GM21576 (cell line): Measurements from ENCODE around the gene PI16.
"Not testable (repeated sequence)": the region's sequence is repeated elsewhere in the genome, so short reads cannot be mapped to it uniquely, and the experiment has no call there.

Experiments
- ATAC-seq: cut with Tn5 transposase; IDR thresholded peaks from one replicate; pipeline ENCODE4 v1.9.1; 2021; ENCODE audit warnings: mild to moderate bottlenecking, moderate library complexity; ENCODE audit not compliant: unreplicated experiment

The PI16 gene

GRCh38 chr6:36927691-36928546 is 26.6 kb upstream of the PI16 start:
- no peak for ATAC-seq

DNA sequence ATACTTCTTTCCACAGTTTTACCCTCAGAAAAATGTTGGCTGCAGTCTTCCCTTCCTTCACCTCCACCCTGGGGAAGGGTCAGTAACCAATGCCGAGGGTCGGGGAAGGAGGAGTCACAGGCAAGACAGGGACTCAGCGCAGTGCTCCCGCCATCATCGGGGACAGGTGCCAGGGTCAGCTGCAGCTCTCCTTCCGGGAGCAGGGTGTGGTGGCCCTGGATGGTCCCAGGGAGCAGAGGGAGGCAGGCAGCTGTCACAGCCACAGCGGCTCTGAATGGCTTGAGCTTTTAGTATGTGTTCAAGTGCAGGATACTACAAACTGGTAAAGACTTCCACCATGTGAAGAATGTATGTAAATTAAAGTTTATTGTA is 26.0 kb upstream of the PI16 start:
- ATAC-seq = no peak

DNA sequence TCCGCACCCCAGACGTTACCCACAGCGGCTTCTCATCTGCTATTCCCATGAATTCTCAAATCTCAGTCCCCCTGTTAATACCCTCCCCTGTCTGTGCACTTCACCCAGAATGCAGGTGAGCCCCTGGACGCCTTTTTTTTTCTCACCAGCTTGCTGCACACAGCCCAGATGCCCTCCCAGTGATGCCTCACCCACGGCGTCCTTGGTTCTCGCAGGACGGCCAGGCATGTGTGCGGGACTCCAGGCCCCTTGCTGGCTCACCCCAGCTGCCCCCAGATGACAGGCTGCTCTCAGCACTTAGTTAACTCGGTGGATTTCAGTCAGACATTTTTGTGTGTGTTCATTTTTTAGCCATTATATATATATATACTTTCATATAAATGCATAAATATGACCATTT is 25.4 kb upstream of the PI16 start:
- ATAC-seq = no peak

DNA sequence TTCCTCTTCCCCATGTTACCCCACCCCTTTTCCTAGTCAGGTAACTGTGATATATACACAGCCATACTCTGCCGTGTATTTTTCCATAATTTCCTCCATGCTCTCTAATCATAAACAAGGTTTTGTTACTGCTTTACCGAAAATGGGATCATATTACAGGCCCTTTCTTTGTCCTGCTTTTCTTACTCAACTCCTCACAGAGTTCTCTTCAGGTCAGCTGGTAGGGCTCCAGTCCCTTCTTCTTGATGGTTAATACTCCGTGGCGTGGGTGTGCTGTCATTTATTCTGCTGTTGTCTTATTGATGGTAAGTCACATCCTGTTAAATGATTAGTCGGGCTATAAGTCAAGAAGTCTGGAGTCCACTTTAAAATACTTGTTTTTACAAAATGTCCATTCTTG is 24.9 kb upstream of the PI16 start:
- no peak for ATAC-seq

GRCh38 chr6:36930483-36930882 is 24.1 kb upstream of the PI16 start:
- no peak for ATAC-seq

- ATAC-seq = no peak
Measured at GRCh38 chr6:36933102-36933501, 21.4 kb upstream of the PI16 start.

DNA sequence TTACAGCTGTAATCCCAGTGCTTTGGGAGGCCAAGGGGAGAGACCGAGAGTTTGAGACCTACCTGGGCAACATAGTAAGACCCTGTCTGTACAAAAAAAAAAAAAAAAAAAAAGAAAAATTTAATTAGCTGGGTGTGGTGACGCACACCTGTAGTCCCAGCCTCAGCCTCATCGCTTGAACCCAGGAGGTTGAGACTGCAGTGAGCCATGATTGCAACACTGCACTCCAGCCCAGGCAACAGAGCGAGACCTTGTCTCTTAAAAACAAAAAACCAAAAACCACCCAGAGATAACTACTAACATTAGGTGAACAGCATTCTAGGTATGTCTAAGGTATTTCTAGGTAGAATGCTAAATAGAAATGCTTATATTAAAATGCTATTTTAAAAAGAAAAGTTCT is 21.0 kb upstream of the PI16 start:
- ATAC-seq = no peak

- ATAC-seq = no peak
Measured at GRCh38 chr6:36934901-36935300, 19.6 kb upstream of the PI16 start.

GRCh38 chr6:36936824-36937223 is 17.7 kb upstream of the PI16 start:
- no peak for ATAC-seq

- no peak for ATAC-seq
Measured at GRCh38 chr6:36937896-36938295, 16.6 kb upstream of the PI16 start.

GRCh38 chr6:36938536-36938935 is 16.0 kb upstream of the PI16 start:
- no peak for ATAC-seq

- ATAC-seq = not testable (repeated sequence)
Measured at GRCh38 chr6:36939005-36939404, 15.5 kb upstream of the PI16 start.

GRCh38 chr6:36940027-36940426 is 14.5 kb upstream of the PI16 start:
- no peak for ATAC-seq

- not testable (repeated sequence) for ATAC-seq
Measured at GRCh38 chr6:36941561-36941960, 13.0 kb upstream of the PI16 start.

DNA sequence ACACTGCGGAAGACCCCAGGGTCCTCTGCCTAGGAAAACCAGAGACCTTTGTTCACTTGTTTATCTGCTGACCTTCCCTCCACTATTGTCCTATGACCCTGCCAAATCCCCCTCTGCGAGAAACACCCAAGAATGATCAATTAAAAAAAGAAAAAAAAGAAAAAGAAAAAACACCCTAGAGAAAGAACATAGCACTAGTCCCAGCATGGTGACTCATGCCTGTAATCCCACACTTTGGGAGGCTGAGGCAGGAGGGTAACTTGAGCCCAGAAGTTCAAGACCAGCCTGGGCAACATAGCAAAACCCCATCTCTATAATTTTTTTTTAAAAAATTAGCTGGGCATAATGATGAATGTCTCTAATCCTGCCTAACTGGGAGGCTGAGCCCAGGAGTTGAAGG is 12.2 kb upstream of the PI16 start:
- not testable (repeated sequence) for ATAC-seq

GRCh38 chr6:36944650-36945049 is 9.9 kb upstream of the PI16 start:
- ATAC-seq = no peak

GRCh38 chr6:36945301-36945700 is 9.2 kb upstream of the PI16 start:
- no peak for ATAC-seq

- no peak for ATAC-seq
Measured at GRCh38 chr6:36946526-36946925, 8.0 kb upstream of the PI16 start.

GRCh38 chr6:36947570-36948351 is 6.8 kb upstream of the PI16 start:
- no peak for ATAC-seq

GRCh38 chr6:36949076-36949475 is 5.5 kb upstream of the PI16 start:
- not testable (repeated sequence) for ATAC-seq

DNA sequence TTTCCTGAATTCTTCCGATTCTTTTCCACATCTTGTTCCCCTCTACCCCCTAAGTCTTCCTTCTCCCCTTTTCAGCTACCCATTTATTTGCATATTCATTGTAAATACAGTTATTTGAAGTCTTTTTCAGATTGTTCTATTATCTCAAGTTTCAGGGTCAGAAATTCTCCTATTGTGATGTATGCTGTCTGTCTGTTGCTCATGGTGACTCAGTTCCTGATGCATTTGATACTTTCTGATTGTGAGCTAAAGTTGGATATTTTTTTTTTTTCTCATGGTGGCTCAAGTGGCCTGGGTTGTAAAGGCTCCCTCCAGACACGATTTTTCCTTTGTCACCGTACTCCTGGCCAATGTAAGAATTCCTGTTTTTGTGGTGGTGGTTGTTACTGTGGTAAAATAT is 4.9 kb upstream of the PI16 start:
- ATAC-seq = no peak

DNA sequence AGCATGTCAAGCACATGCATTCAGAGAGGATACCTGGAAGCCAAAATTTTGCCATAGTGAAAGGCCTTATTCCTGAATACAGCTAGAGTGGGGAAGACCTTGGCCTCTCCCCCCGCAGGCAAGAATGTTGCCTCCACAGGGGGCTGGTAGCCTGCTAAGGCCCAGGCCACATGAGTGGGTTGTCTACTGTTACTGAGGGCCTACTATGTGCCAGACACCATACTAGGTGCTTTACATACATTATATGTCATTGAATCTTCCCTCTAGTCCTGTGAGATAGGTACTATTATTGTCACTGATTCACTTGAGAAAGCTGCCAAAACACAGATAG is 642 bp upstream of the PI16 start:
- no peak for ATAC-seq
